Panc1 (cell line): ENCODE measurements around the gene ITFG1.

Experiments used
- CTCF ChIP-seq: fragments of 450-650 bp; IDR thresholded peaks from 2 replicates; pipeline ENCODE4 v1.5.1; 2017; ENCODE audit warnings: mild to moderate bottlenecking
- POLR2AphosphoS5 ChIP-seq: IDR thresholded peaks from 2 replicates; pipeline ENCODE4 v1.6.1; 2012; ENCODE audit warnings: mild to moderate bottlenecking, low read depth, low read length, moderate library complexity
- REST ChIP-seq, 2 experiments: IDR thresholded peaks; 2 replicates each; pipeline ENCODE4 v1.6.1; 2011 to 2012; ENCODE audit warnings: low read depth in 2 of 2, control low read depth in 1 of 2, low read length in 1 of 2, mild to moderate bottlenecking in 1 of 2, moderate library complexity in 1 of 2; ENCODE audit not compliant: insufficient read depth in 1 of 2
- SIN3A ChIP-seq: IDR thresholded peaks from 2 replicates; pipeline ENCODE4 v1.6.1; 2012; ENCODE audit warnings: low read depth, mild to moderate bottlenecking, low read length, moderate library complexity, borderline replicate concordance; ENCODE audit not compliant: insufficient read depth

DNA sequence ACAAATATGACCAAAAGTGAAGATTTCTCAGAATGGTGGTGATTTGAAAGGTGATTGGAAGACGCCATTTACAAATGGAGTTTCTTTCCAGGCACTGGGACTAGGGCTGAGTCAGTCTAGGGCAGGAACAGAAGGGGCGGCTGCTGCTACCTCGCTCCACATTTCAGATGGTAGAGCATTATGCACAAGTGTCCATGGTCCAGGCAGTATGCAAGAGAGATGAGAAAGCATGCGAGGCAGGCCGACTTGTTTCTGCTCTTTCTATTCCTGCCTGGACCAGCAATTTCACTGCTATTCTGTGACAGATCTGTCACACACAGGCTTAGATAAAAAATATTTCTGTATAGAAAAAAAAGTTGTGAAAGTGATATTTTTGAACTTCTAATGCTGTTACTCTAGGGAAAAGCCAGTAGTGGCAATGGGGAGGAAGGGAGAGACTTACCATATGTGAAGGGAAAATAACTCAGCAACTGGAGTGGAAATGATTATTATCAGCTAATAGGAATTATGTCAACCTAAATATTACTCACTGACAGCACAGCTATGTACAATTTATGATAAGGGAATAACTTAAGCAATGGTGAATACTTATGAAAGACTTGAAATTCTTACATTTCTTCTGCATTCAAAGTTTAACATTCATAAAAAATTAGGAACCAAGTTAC lies 182.4 kb downstream of the ITFG1 start:
- no peak for TF ChIP-seq POLR2AphosphoS5
- TF ChIP-seq CTCF: no peak
- TF ChIP-seq REST (IDR thresholded peaks at IDR 0.05; ENCODE audit: insufficient read depth in 1 of 2, low read depth in 2 of 2, low read length in 1 of 2): no peak
- TF ChIP-seq SIN3A: no peak
